ENCODE results near the gene SCTR.

SCTR gene

DNA sequence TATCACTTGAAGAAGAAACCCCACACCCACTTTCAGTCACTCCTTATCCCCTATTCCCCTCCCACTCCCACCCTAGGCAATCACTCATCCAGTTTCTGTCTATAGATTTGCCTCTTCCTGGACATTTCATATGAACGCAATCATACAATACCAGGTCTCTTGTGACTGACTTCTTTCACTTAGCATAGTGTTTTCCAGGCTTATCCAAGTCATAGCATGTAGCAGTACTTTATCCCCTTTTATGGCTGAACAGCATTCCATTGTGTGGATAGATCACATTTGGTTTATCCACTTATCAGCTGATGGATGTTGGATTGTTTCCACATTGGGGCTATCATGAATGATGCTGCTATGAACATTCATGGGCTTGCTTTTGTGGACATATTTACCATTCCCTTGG lies 26.6 kb upstream of the SCTR start:
- H3K27ac ChIP-seq: no peak overlapping the region
- no peaks in the 10 kb centered on the region for H3K36me3 ChIP-seq (replicated peaks)
- H3K4me3 ChIP-seq (ENCODE audit: low read depth, low read length): no peak overlapping the region
- in situ Hi-C loops (cut with HindIII; ENCODE audit: low pct_ligation_motif_present, low sequenced_read_pairs): no loop called here
- H3K27me3 ChIP-seq (replicated peaks): no peaks in the 10 kb centered on the region
- TF ChIP-seq, protein P1, sequence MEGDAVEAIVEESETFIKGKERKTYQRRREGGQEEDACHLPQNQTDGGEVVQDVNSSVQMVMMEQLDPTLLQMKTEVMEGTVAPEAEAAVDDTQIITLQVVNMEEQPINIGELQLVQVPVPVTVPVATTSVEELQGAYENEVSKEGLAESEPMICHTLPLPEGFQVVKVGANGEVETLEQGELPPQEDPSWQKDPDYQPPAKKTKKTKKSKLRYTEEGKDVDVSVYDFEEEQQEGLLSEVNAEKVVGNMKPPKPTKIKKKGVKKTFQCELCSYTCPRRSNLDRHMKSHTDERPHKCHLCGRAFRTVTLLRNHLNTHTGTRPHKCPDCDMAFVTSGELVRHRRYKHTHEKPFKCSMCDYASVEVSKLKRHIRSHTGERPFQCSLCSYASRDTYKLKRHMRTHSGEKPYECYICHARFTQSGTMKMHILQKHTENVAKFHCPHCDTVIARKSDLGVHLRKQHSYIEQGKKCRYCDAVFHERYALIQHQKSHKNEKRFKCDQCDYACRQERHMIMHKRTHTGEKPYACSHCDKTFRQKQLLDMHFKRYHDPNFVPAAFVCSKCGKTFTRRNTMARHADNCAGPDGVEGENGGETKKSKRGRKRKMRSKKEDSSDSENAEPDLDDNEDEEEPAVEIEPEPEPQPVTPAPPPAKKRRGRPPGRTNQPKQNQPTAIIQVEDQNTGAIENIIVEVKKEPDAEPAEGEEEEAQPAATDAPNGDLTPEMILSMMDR (IDR thresholded peaks at IDR 0.05; ENCODE audit: low read depth, low read length, missing control alignments): no peak
- no peak for DNase-seq

DNA sequence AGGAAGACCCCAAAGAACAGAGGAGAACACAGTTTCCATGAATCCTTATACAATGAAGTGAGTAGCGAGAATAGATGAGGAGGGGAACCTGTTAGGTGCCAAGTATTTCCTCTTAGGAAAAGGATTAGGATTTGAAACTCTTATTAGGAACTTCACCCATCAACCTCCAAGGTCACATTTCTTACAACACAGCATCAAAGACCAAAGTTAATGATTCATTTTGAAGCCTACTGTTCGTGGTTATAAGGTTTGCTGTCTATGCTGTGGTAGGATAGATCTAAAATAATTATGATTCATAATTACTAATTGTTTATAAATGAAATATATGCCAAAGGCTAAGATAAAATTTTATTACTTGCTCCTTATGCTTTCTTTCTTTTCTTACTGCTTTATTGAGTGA lies 26.1 kb upstream of the SCTR start:
- Histone ChIP-seq H3K4me3 (ENCODE audit: low read depth, low read length) (no peak overlapping the region), H3K36me3 (replicated peaks) (no peaks in the 10 kb centered on the region), H3K27ac (no peak overlapping the region), H3K27me3 (replicated peaks) (peaks cover 1% of the 10 kb centered on the region)
- TF ChIP-seq, protein P1 (IDR thresholded peaks at IDR 0.05; ENCODE audit: low read depth, low read length, missing control alignments): no peak
- no peak for DNase-seq
- in situ Hi-C loops (cut with HindIII; ENCODE audit: low pct_ligation_motif_present, low sequenced_read_pairs): no loop called here

DNA sequence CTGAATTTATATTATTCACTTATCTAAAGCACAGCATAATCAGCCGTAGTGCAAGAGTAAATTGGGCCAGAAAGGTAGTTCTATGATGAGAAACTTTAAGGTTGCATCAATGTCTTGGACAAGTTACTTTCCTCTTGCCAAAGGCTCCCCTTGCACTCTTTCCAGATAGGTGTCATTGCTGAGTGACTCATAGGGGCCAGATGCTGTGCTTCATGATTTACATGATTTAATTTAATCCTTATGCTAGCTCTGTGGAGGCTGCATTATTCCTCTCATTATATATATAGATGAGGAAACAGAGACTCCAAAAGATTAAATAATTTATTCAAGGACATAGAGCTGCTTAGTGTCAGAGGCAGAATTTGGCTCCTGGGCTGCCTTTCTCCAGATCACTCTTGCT lies 25.0 kb upstream of the SCTR start:
- H3K36me3 ChIP-seq (replicated peaks): no peaks in the 10 kb centered on the region
- no peak overlapping the region for H3K27ac ChIP-seq
- H3K27me3 ChIP-seq (replicated peaks): peaks cover 6% of the 10 kb centered on the region
- in situ Hi-C loops (cut with HindIII; ENCODE audit: low pct_ligation_motif_present, low sequenced_read_pairs): no loop called here
- H3K4me3 ChIP-seq (ENCODE audit: low read depth, low read length): no peak overlapping the region
- TF ChIP-seq, protein P1 (IDR thresholded peaks at IDR 0.05; ENCODE audit: low read depth, low read length, missing control alignments): no peak
- no peak for DNase-seq

DNA sequence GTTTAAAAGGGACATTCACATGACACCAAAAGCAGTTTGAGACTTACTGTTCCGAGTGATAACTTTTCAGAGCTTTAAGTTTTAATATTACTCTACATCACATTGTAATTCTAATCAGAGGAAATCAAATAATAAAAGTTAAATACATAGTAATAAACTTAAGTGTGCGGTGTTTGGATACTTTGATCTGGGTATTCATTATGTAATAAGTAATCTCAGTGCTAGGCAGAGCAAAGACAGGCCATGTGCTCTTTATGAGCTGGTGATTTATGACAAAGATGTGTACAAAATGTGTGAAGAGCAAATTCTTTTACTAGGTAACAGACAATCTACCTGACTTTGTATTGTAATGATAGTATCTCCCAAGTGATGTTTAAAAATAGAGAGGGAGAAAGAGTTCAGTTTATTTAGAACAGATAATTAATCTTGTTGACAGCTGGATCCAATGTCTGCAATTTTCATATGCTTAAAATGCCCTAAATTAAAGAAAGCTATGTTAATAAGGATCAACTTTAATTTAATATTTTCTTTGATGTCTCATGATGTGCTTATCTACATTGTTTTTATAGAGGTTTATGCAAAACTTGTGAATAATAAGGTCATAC lies 24.3 kb upstream of the SCTR start:
- no peak overlapping the region for H3K4me3 ChIP-seq (ENCODE audit: low read depth, low read length)
- no peak for DNase-seq
- no peaks in the 10 kb centered on the region for H3K36me3 ChIP-seq (replicated peaks)
- peaks cover 6% of the 10 kb centered on the region for H3K27me3 ChIP-seq (replicated peaks)
- H3K27ac ChIP-seq: no peak overlapping the region
- TF ChIP-seq, protein P1 (IDR thresholded peaks at IDR 0.05; ENCODE audit: low read depth, low read length, missing control alignments): no peak
- in situ Hi-C loops (cut with HindIII; ENCODE audit: low pct_ligation_motif_present, low sequenced_read_pairs): no loop called here

DNA sequence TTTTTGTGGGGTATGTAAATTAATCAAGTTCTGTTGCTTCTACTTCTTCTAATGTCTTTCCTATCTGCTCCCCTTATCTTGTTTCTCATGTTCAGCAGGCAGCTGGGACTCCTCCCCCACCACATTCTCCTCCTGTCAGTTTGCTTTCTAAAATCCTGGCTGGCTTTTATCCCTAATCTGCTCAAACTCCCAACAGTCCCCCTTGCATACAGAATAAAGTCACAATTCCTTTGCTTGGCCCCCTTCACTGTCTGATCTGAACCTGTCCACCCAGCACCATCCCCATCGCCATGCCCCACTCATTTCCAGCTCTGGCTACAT lies 22.1 kb upstream of the SCTR start:
- peaks cover 6% of the 10 kb centered on the region for H3K27me3 ChIP-seq (replicated peaks)
- H3K4me3 ChIP-seq (ENCODE audit: low read depth, low read length): no peak overlapping the region
- no peak for DNase-seq

More for the DNA sequence above, 22.1 kb upstream of the SCTR start:
- Histone ChIP-seq H3K27ac (no peak overlapping the region), H3K36me3 (replicated peaks) (no peaks in the 10 kb centered on the region)
- in situ Hi-C loops (cut with HindIII; ENCODE audit: low pct_ligation_motif_present, low sequenced_read_pairs): no loop called here
- TF ChIP-seq, protein P1 (IDR thresholded peaks at IDR 0.05; ENCODE audit: low read depth, low read length, missing control alignments): no peak
